ENCODE results near the gene CACNA1D.

- TF ChIP-seq CTCF (IDR thresholded peaks at IDR 0.05) = no peak
- no peak for TF ChIP-seq POLR2A (IDR thresholded peaks at IDR 0.05; ENCODE audit: low read depth)
These were observed 28.9 kb downstream of the CACNA1D start for GRCh38 chr3:53523346-53523745.

Data from esophagus muscularis mucosa (tissue), 3 donors.